ENCODE measurements around the gene SPATA1. TPM values are rescaled to one million over a fixed set of nuclear protein-coding genes. Genes with fewer than 3 reads are reported as not detected.
"Not testable (repeated sequence)": the region's sequence is repeated elsewhere in the genome, so short reads cannot be mapped to it uniquely, and the experiment has no call there.

SPATA1 gene
- total RNA-seq, 1 experiment from 2014 or later, result 0.52 TPM

DNA sequence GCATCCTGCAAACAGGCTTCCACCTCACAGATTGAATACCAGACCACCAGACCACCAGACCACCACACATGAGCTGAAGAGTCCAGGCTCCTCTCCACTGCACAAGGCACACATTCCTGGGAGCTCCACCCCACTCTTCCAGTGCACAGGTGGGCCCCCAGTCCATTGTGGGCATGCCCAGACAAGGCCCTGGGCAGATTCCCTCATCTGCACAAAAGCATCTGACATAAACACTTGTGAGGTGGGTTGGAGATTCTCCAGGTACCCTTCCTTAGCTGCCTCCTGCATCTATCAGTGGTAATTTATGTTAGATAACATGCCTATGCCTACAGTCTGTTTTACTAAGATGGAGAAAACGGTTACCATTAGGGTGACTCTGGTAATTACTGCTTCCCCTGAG, 79.6 kb downstream of the SPATA1 start:
- H3K27me3 Mint-ChIP-seq (ENCODE audit: unreplicated experiment), result no peaks in the 10 kb centered on the region
- no peak overlapping the region for H3K4me3 Mint-ChIP-seq (ENCODE audit: low read depth, unreplicated experiment)
- CTCF ChIA-PET, result interaction anchor here (0.7 kb wide), 1 partner anchor 71 kb away, joined by 4 read pairs; no protein-coding TSS in a partner anchor
- TF ChIP-seq, protein P1, sequence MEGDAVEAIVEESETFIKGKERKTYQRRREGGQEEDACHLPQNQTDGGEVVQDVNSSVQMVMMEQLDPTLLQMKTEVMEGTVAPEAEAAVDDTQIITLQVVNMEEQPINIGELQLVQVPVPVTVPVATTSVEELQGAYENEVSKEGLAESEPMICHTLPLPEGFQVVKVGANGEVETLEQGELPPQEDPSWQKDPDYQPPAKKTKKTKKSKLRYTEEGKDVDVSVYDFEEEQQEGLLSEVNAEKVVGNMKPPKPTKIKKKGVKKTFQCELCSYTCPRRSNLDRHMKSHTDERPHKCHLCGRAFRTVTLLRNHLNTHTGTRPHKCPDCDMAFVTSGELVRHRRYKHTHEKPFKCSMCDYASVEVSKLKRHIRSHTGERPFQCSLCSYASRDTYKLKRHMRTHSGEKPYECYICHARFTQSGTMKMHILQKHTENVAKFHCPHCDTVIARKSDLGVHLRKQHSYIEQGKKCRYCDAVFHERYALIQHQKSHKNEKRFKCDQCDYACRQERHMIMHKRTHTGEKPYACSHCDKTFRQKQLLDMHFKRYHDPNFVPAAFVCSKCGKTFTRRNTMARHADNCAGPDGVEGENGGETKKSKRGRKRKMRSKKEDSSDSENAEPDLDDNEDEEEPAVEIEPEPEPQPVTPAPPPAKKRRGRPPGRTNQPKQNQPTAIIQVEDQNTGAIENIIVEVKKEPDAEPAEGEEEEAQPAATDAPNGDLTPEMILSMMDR (IDR thresholded peaks at IDR 0.05; ENCODE audit: unreplicated experiment), result no peak
- no peaks in the 10 kb centered on the region for H3K36me3 Mint-ChIP-seq (ENCODE audit: insufficient read depth, unreplicated experiment)
- no peaks in the 10 kb centered on the region for H3K9me3 Mint-ChIP-seq (ENCODE audit: low read depth, unreplicated experiment)
- no TSS peak for BruUV-seq (replicated peaks)
- no peak for DNase-seq
- H3K4me1 Mint-ChIP-seq (ENCODE audit: low read depth, unreplicated experiment), result peaks cover 8% of the 10 kb centered on the region
- H3K27ac Mint-ChIP-seq (ENCODE audit: unreplicated experiment), result no peak overlapping the region
- intact Hi-C loops (cut with micrococcal nuclease; ENCODE audit: unreplicated experiment), result no loop called here

GRCh38 chr1:84587099-84587498, 80.9 kb downstream of the SPATA1 start:
- CTCF ChIA-PET, result no interaction called here
- no peak overlapping the region for H3K4me3 Mint-ChIP-seq (ENCODE audit: low read depth, unreplicated experiment)
- no peaks in the 10 kb centered on the region for H3K36me3 Mint-ChIP-seq (ENCODE audit: insufficient read depth, unreplicated experiment)
- DNase-seq, result no peak
- no peaks in the 10 kb centered on the region for H3K9me3 Mint-ChIP-seq (ENCODE audit: low read depth, unreplicated experiment)
- intact Hi-C loops (cut with micrococcal nuclease; ENCODE audit: unreplicated experiment), result no loop called here
- no peak overlapping the region for H3K27ac Mint-ChIP-seq (ENCODE audit: unreplicated experiment)
- TF ChIP-seq, protein P1 (IDR thresholded peaks at IDR 0.05; ENCODE audit: unreplicated experiment), result no peak
- no TSS peak for BruUV-seq (replicated peaks)
- peaks cover 8% of the 10 kb centered on the region for H3K4me1 Mint-ChIP-seq (ENCODE audit: low read depth, unreplicated experiment)
- H3K27me3 Mint-ChIP-seq (ENCODE audit: unreplicated experiment), result peaks cover 7% of the 10 kb centered on the region

GRCh38 chr1:84594959-84595358, 88.8 kb downstream of the SPATA1 start:
- H3K4me3 Mint-ChIP-seq (ENCODE audit: low read depth, unreplicated experiment); DNase-seq; BruUV-seq (replicated peaks); CTCF ChIA-PET; intact Hi-C loops (cut with micrococcal nuclease; ENCODE audit: unreplicated experiment); H3K9me3 Mint-ChIP-seq (ENCODE audit: low read depth, unreplicated experiment); H3K27ac Mint-ChIP-seq (ENCODE audit: unreplicated experiment); H3K27me3 Mint-ChIP-seq (ENCODE audit: unreplicated experiment); H3K36me3 Mint-ChIP-seq (ENCODE audit: insufficient read depth, unreplicated experiment): not testable (repeated sequence)
- H3K4me1 Mint-ChIP-seq (ENCODE audit: low read depth, unreplicated experiment), result peaks cover 11% of the 10 kb centered on the region

GRCh38 chr1:84597011-84597410, 90.8 kb downstream of the SPATA1 start:
- BruUV-seq (replicated peaks), result no TSS peak
- Mint-ChIP-seq H3K4me1 (ENCODE audit: low read depth, unreplicated experiment) (peaks cover 13% of the 10 kb centered on the region), H3K4me3 (ENCODE audit: low read depth, unreplicated experiment) (no peak overlapping the region), H3K9me3 (ENCODE audit: low read depth, unreplicated experiment) (peaks cover 2% of the 10 kb centered on the region), H3K36me3 (ENCODE audit: insufficient read depth, unreplicated experiment) (no peaks in the 10 kb centered on the region), H3K27me3 (ENCODE audit: unreplicated experiment) (no peaks in the 10 kb centered on the region), H3K27ac (ENCODE audit: unreplicated experiment) (no peak overlapping the region)
- intact Hi-C loops (cut with micrococcal nuclease; ENCODE audit: unreplicated experiment), result no loop called here
- TF ChIP-seq, protein P1 (IDR thresholded peaks at IDR 0.05; ENCODE audit: unreplicated experiment), result no peak
- no peak for DNase-seq
- CTCF ChIA-PET, result no interaction called here

DNA sequence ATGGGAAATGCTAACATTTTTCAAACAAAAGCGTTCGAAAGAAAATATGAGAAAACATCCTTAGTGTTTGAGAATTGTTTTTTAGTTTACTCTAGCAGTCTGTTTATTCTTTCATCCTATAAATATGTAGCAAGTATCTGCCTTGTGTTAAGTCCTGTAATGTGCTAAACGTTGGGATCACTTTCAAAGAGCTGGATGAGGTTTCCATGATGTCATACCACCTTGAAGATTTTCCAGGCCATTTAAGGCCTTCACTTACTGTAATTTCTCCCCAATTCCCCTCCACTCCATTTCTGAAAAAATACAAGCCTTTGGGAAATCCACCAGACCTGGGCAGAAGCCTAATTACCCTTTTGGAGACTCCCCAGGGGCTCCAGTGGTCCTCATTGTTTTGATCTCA, 92.2 kb downstream of the SPATA1 start:
- intact Hi-C loops (cut with micrococcal nuclease; ENCODE audit: unreplicated experiment), result no loop called here
- Mint-ChIP-seq H3K27ac (ENCODE audit: unreplicated experiment) (no peak overlapping the region), H3K4me3 (ENCODE audit: low read depth, unreplicated experiment) (no peak overlapping the region), H3K4me1 (ENCODE audit: low read depth, unreplicated experiment) (peaks cover 15% of the 10 kb centered on the region), H3K9me3 (ENCODE audit: low read depth, unreplicated experiment) (peaks cover 3% of the 10 kb centered on the region), H3K36me3 (ENCODE audit: insufficient read depth, unreplicated experiment) (no peaks in the 10 kb centered on the region), H3K27me3 (ENCODE audit: unreplicated experiment) (no peaks in the 10 kb centered on the region)
- TF ChIP-seq, protein P1 (IDR thresholded peaks at IDR 0.05; ENCODE audit: unreplicated experiment), result no peak
- no TSS peak for BruUV-seq (replicated peaks)
- DNase-seq, result no peak
- CTCF ChIA-PET, result no interaction called here
